Anterior cingulate cortex (tissue), 58 donors: ENCODE measurements around the gene CDYL2.

Source experiments
- DNase-seq, 58 donors: peaks; one replicate each; lab custom pipeline; 2025; lab: John Stamatoyannopoulos, UW

The CDYL2 gene

GRCh38 chr16:80640316-80640715, 164.1 kb downstream of the CDYL2 start:
- DNase-seq, result no peak

DNA sequence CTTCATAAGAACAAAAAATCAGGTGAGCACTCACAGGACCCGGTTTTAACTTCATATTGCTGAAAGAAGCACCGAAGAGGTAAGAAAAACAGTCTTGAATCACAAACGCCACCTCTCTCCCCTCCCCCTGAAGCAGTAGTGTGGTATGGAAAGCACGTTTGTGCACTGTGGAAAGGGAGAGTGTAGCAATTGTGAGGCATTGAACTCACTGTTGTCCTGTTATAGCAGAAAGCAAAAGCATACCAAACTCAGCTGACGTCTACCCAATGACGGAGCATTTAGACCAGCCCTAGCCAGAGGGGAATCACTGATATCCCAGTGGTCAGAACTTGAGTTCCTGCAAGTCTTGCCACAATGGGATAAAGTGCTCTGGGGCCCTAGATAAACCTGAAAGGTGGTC, 164.8 kb downstream of the CDYL2 start:
- no peak for DNase-seq

GRCh38 chr16:80637621-80638020, 166.8 kb downstream of the CDYL2 start:
- no peak for DNase-seq

DNA sequence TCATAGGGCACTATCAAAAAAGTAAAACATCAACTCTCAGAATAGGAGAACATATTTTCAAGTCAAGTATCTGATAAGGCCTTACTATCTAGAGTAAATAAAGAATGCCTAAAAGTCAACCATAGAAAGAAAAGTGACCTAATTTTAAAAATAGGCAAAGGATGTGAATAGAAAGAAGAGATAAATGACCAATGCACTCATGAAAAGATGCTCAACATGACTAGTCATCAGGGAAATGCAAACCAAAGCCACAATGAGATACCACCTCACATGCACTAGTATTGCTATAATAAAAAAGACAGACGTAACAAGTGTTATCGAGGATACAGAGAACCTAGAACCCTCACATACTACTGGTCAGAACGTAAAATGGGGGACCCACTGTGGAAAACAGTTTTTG, 172.8 kb downstream of the CDYL2 start:
- DNase-seq, result no peak

DNA sequence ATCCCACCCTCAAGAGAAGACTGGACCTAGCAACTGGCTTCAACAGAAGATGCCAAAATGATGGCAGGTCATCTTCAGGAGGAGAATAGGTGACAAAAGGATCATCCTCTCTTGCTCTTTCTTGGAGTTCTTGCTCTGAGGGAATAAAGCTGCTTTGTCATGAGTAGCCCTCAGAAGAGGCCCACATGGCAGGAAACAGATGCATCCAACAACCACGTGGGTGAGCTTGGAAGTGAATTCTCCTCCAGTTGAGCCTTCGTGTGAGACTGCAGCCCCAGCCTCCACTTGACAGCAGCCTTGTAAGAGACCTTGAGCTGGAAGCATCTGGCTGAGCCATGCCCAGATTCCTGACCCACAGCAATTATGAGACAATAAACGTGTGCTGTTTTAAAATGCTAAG, 176.1 kb downstream of the CDYL2 start:
- DNase-seq, result no peak

DNA sequence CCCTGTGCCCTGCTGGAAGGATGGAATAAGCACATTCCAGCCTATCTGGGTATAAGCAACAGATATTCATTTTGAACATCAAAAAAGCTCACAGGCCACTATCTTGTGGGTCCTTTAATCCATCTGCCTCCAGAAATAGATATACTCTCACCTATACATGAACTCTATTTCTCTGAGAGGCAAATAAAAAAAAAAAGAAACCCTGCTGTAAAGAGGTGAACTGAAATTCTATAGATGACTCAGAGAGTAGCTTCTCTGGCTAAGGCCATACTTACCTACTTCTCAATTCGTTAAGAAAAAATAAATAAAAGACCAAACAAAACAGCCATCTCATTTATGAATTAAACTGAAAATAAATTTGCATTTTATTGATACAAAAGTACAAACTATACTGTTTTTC, 177.3 kb downstream of the CDYL2 start:
- no peak for DNase-seq

DNA sequence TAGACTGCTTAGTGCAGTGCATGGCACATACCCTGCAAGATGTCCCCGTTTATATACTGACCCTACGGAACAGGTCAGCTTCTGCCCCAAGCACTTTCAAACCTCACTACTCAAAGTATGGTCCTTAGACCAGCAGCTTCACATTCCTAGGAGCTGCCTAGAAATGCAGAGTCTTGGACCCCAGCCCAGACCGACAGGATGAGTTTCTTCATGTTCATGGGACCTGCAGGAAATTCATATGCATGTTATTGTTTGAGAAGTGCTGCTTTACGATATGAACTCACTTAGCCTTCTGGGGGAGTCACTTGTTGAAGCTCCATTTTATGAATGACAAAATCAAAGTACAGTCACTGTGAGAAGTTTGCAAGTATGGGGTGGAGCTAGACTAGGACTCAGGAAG, 181.0 kb downstream of the CDYL2 start:
- DNase-seq, result no peak

DNA sequence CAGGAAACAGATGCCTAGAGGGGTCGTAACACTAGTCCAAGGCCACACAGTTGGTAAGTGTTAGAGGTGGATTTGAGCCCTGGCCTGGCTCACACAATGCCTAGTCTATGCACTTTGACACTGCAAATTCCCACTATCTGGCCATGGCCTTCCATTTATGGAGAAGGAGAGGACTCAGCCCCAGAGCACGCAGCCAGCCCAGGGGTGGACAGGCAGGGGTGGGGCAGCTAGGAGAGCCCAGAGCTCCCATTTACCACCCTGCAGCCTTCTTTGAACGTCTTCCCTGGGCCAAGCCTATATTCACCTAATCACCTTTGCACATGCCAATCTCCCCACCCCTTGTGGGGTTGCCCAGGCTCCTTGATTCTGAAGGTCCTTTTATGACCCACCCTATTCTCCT, 182.4 kb downstream of the CDYL2 start:
- no peak for DNase-seq

- DNase-seq, result no peak
These were observed 183.4 kb downstream of the CDYL2 start for GRCh38 chr16:80620736-80621605.

GRCh38 chr16:80619824-80620223, 184.6 kb downstream of the CDYL2 start:
- no peak for DNase-seq

GRCh38 chr16:80618862-80619648, 185.3 kb downstream of the CDYL2 start:
- no peak for DNase-seq

DNA sequence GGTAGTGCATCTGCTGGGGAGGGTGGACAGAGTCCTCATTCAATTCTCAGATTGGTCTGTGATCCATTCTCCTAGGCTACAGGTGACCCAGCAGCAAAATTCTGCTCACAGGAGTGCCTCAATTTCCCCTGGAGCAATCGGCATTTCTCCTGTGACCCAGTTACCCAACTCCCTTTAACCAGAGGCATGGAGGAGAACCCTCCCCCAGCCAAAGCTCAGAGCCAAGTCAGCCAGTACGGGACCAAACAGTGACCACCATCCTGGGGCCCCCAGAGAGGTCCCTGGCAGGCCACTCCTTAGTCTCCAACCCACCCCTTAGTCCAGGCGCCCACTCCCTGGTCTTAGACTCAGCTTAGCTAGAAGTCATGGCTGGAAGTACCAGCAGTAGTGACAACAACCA, 188.0 kb downstream of the CDYL2 start:
- DNase-seq, result no peak

DNA sequence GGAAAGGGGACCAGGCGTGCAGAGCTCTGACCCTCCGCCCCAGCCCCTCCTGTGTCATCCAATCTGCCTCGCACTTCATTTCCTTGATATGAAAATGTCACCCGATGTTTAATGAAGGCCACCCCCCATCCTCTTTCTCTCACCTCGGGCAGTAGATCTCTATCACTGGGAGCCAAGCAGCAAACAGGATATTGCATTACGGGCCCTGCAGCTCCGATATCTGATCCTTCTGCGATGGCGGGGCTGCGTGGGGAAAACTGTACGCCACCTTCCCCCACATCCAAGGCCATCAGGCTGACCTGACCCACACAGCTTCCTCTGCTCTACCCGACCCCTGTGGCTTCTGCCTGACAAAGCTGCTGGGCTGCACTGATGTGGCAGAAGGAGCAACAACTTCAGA, 188.7 kb downstream of the CDYL2 start:
- no peak for DNase-seq

DNA sequence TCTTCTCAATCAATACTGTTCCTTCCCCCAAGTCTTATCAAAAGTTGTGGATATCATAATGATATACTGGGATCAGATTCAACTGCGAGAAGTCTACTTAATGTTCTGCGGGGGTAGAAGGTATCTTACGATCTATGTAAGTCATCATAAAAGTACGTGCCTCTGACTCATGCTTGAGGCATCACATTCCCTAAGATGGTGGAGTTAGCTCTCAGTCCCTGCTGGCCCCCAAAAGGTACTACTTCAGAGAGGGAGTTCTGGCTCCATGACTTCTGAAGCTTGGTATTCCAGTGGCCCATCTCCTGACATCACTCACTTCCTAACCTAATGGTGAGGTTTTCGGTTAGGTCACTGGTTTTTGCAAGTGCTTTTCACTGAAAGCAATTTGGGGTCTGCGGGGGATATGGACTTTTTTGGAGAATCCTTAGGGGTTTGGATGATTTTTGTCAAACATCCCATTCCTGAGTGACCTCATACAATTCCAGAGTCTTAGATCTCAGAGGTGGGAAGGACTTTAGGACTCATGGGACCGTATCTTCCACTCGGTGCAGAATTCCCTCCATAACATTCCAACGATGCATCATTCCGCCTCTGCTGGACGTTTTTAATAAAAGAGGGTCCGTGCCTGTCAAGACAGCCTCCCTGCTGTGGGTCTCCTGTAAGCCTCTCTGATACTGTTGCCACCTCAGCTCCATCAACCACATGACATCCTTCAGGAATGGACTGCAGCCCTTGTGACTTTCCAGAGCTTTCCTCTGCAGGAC, 189.3 kb downstream of the CDYL2 start:
- DNase-seq, result no peak

DNA sequence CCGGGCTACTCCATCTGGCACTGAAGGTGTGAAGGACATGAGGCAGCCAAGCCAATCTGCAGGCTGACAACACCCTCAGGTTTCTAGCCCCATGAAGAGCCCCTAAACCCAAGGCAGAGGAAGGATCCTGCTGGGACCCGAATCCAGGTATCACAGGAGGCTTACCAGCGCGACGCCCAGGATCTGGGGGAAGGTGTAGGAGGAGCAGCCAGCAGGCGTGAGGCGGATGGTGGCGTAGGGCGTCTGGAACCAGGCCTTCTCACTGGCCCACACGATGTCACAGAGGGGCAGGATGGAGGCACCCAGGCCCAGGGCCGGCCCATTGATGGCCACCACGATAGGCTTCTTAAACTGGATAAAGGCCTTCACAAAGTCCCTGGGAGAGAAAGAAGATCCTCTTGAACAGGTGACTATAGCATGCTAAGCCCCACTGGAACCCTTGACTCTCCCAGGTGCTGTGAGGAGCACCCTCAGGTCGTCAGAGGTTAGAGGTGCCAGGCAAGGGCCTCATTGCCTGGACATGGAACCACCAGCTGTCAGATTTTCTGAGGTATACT, 191.9 kb downstream of the CDYL2 start:
- DNase-seq, result no peak

DNA sequence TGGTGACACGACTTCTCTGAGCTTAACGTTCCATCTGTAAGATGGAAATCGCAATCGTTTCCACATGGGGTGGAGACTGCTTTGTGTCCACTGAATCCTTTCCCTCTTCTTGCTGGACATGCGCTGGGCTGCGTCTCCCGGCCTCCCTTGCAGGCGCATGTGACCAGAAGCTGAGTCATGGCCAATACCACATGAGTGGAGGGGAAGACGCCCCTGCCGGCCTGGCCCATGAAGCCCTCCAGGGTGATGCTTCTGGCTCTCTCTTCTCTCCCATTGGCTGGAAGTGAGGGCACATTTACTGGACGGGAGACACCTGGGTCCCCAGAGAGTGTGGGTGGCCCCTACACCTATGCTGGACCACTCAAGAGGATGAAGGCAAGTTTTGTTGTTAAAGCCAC, 192.5 kb downstream of the CDYL2 start:
- no peak for DNase-seq

- DNase-seq, result no peak
These were observed 193.0 kb downstream of the CDYL2 start for GRCh38 chr16:80611171-80611929.

GRCh38 chr16:80610481-80611156, 193.8 kb downstream of the CDYL2 start:
- no peak for DNase-seq

DNA sequence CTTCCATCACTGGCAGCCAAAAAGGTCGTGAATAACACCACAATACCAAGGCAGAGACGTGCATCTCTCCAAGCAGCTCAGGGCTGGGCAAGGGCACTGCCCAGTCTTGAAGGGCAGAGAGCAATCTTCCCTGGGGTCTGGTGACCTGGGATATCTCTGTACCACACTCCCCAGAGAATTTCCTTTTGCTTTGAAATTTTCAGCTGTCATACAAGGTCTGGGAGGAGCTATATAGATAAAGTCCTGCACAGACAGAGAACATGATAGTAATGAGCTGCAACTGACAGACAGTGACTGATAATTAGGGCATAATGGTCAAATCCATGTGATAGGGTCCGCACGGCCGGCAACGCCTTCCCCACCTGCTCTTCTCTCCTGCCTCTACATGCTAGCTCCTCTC, 195.5 kb downstream of the CDYL2 start:
- no peak for DNase-seq
